Stimulated activated CD8-positive, alpha-beta memory T cell treated with anti-CD3 and anti-CD28 coated beads, Interleukin-4, amount 100 ng/mL, for 48 hours (primary cell): ENCODE measurements around the gene RBM47.
"Not testable (repeated sequence)": the region's sequence is repeated elsewhere in the genome, so short reads cannot be mapped to it uniquely, and the experiment has no call there.

ENCODE experiments used
- DNase-seq: peaks from one replicate; pipeline ENCODE4 v3.0.0-alpha.2; 2020

Gene RBM47

GRCh38 chr4:40561543-40562177 lies 68.0 kb downstream of the RBM47 start:
- DNase-seq: not testable (repeated sequence)

- no peak for DNase-seq
Observed at GRCh38 chr4:40559585-40560465, 69.8 kb downstream of the RBM47 start.

GRCh38 chr4:40557736-40558135 lies 71.9 kb downstream of the RBM47 start:
- no peak for DNase-seq

DNA sequence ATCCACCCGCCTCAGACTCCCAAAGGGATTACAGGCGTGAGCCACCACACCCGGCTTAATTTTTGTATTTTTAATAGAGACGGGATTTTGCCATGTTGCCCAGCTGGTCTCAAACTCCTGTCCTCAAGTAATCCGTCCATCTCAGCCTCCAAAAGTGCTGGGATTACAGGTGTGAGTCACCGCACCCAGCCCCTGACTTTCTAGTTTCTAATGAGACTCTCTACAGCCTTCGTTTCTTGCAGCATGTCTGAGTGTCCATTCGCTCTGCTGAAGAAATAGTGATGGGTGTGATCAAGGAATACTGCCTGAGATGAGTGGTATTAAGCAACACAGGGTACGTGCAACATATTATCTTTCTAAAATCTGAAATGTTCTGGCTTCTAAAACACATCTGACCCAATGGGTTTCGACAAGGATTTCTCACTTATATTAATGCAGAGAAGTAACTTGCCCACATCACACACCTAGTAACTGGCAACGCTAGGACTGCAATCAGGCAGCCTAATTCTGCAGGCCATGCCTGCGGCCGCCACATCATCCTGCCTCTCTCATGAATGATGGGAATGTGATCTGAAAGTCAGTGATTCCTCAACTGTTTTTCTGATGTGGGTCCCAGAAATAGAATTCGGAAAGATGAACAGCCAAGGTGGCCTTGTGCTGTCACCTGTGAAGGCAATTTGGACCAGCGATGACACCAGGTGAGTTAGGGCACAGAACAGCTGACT lies 74.3 kb downstream of the RBM47 start:
- no peak for DNase-seq

DNA sequence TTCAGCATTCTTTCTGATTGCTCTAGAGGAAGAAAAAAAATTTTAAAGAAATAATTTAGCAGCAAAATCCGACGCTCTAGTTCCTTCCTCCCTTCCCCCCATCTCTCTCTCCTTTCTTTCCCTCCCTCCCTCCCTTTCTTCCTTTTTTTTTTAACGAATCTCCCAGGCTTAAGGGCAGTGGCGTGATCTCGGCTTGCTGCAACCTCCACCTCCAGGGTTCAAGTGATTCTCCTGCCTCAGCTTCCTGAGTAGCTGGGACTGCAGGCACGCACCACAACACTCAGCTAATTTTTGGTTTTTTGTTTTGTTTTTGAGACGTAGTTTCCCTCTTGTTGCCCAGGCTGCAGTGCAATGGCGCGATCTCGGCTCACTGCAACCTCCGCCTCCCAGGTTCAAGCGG lies 75.0 kb downstream of the RBM47 start:
- not testable (repeated sequence) for DNase-seq

DNA sequence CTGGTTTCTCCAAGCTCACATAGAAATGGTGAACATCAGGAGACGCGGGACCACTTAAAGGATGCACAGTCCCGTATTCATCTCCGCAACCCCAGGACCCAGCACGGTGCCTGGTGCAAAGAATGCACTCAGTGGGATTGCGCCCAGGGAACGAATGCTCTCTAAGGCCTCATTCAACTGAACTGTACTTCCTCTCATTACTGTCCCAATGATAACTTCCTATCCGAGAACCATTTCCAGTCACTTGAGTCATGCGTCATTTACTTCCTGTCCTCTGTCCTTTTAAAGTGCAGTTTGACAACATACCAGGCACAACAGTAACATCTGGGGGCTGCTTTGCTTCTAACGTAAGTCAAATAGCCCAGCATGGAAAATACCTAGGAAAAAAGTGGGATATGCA lies 75.7 kb downstream of the RBM47 start:
- no peak for DNase-seq

DNA sequence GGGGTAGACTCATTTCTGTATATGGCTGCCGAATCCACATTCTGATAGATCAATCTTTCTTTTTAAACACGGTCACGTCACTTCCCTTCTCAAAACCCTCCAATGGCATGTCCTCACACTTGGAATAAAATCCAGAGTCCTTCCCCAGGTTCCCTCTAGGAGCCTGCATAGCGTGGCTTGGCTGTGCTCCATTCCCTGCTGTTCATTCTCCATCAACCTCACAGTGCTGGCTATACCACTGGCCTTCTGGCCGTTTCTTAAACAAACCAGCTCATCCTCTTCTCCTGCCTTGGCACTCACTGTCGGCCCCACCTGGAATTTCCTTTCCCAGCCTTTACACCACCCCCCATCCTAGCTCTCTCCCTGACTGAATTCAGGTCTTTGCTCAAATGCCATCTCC lies 77.1 kb downstream of the RBM47 start:
- no peak for DNase-seq

GRCh38 chr4:40551568-40552136 lies 78.0 kb downstream of the RBM47 start:
- DNase-seq: peak; percentile 53

DNA sequence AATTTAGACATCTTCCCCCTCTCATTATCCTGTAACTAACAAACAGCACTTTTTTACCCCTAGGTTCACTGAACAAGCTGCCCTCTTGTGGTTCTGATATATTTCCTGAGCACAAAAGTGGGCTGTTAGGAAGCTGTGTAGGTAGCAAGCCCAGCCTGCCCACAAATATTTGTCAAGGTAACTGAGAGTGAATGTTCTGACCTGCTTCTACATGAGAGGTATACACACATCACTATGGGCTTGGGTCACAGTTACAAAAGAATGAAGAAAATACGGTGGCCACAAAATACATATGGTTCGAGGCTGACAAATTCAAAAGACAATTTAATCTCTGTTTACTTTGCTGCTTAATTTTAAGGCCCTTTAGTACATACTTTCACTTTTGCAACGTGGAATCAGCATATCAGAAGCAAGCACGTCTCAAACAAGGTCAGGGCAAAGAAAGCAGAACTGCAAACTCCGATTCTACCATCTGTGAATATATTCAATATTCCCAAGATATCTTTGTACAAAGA lies 78.7 kb downstream of the RBM47 start:
- DNase-seq: no peak

GRCh38 chr4:40550196-40550595 lies 79.5 kb downstream of the RBM47 start:
- DNase-seq: no peak

GRCh38 chr4:40548256-40548655 lies 81.4 kb downstream of the RBM47 start:
- no peak for DNase-seq

- DNase-seq: no peak
Observed at GRCh38 chr4:40547789-40548132, 81.9 kb downstream of the RBM47 start.

- DNase-seq: no peak
Observed at GRCh38 chr4:40546969-40547788, 82.5 kb downstream of the RBM47 start.

DNA sequence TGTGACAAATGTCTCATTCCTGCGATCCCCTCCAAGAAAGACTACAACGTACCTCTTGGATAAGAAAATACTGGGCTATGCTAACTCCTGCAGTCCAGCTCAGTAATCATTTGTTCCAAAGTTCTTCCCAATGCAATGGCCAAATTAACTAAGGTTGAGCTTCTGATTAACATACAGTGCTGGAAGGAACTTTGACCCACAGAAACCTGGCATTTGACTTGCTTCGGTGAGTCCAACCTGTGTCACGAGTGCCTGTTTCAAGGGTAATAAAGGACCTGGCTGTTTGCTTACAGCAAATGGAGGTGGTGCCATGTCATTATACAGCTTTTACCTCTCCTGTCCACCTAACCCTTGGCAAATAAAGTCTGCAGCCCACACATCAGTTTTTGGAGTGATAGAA lies 83.2 kb downstream of the RBM47 start:
- DNase-seq: no peak

DNA sequence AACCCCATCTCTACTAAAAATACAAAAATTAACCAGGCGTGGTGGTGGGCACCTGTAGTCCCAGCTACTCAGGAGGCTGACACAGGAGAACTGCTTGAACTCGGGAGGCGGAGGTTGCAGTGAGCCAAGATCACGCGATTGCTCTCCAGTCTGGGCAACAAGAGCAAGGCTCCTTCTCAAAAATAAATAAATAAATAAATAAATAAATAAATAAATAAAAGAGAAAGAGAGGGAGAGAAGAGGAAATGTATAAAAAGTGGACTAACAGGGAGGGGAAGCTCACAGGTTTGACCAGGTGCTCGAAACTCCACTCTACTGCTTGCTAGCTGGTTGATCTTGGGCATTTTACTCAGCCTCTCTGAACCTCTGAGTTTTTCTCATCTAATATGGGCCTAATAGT lies 84.2 kb downstream of the RBM47 start:
- not testable (repeated sequence) for DNase-seq

- DNase-seq: no peak
Observed at GRCh38 chr4:40544221-40544620, 85.4 kb downstream of the RBM47 start.

DNA sequence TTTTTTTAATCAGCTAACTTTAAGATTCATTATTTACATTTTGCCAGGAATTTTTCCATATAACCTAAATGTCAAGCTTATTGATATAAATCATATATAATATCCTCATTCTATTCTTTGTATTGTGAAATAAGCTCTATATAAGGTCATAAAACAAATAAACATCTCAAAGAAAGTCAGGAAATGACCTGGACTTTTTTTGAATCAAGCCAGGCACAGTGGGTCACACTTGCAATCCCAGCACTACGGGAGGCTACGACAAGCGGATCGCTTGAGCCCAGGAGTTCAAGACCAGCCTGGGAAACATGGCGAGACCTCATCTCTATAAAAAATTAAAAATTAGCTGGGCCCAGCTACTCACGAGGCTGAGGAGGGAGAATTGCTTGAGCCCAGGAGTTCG lies 88.9 kb downstream of the RBM47 start:
- no peak for DNase-seq

- DNase-seq: no peak
Observed at GRCh38 chr4:40536032-40536431, 93.6 kb downstream of the RBM47 start.

DNA sequence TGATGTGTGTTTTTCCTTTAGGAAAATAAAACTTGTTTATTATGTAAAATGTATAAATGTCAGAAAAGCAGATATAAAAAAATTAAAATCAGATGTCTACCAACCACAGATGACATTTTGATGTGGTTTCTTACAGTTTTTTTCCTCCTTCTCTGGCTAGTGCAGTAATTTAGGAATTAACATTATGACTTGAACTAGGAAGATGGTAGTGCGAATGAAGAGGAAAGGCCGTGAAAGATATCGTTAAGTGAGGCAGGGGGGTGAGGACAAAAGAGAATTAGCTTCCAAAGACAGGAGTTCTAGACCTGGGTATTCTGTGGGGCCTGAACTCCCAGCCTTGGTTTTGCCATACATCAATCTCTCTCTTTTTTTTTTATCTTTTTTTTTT lies 98.0 kb downstream of the RBM47 start:
- no peak for DNase-seq

- no peak for DNase-seq
Observed at GRCh38 chr4:40530961-40531635, 98.6 kb downstream of the RBM47 start.

DNA sequence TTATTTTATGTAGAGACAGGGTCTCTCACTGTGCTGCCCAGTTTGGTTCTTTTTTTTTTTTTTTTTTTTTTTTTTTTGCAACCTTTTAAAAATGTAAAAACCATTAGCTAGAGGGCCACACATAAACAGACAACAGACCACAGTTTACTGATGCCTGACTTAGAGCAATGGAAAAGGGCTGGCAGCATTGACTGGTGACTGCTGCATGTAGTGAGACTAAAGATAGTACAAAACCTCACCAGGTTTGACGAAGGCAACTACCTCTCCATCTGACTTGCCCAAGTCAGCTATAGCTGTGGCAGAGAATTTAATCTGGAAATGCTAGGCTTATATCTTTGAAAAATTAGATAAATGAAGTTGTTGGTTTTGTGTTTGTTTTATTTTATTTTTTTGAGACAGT lies 102.9 kb downstream of the RBM47 start:
- DNase-seq: no peak
